ENCODE measurements around the gene ARHGEF16. TPM values are rescaled to one million over a fixed set of nuclear protein-coding genes. Genes with fewer than 3 reads are reported as not detected.

Gene ARHGEF16
- total and polyA plus RNA-seq, 2 donors (not counting 1 experiment from before 2014, with no cell fraction given), result 0.13 to 0.22 TPM

- Histone ChIP-seq H3K4me1 (ENCODE audit: control insufficient read depth in 2 of 2, insufficient read depth in 2 of 2, low read length in 2 of 2) (no peaks in the 10 kb centered on the region), H3K79me2 (ENCODE audit: control insufficient read depth, insufficient read depth, low read length) (no peaks in the 10 kb centered on the region), H3K4me3 (ENCODE audit: control extremely low read depth in 1 of 5, extremely low read depth in 1 of 5, insufficient read depth in 1 of 5, low read depth in 2 of 5, low read length in 4 of 5) (no peak overlapping the region), H3K27me3 (replicated peaks in 1 of 4; ENCODE audit: control extremely low read depth in 1 of 4, control insufficient read depth in 3 of 4, insufficient read depth in 4 of 4, low read length in 3 of 4) (no peaks in the 10 kb centered on the region), H3K4me2 (replicated peaks; ENCODE audit: low read depth, low read length, poor library complexity, severe bottlenecking) (no peak overlapping the region), H3K9ac (ENCODE audit: low read length) (no peak overlapping the region), H3K36me3 (replicated peaks in 1 of 2; ENCODE audit: control extremely low read depth in 1 of 2, control insufficient read depth in 1 of 2, extremely low read depth in 1 of 2, insufficient read depth in 2 of 2, low read length in 1 of 2) (no peaks in the 10 kb centered on the region), H3K9me3 (ENCODE audit: control extremely low read depth in 1 of 3, control insufficient read depth in 2 of 3, insufficient read depth in 1 of 3, low read length in 2 of 3) (peaks cover 0 to 6% (median 0%) of the 10 kb centered on the region in 3 donors), H4K20me1 (ENCODE audit: control insufficient read depth, insufficient read depth, low read length, poor library complexity, severe bottlenecking) (no peaks in the 10 kb centered on the region), H2AFZ (ENCODE audit: insufficient read depth, low read depth, low read length, poor library complexity, severe bottlenecking) (no peak overlapping the region), H3K27ac (ENCODE audit: low read length in 2 of 2) (no peak overlapping the region)
- ChIA-PET POLR2A (no interaction called here), CTCF (no interaction called here)
- Mint-ChIP-seq H3K27me3 (no peaks in the 10 kb centered on the region), H3K4me3 (no peak overlapping the region), H3K9me3 (ENCODE audit: insufficient read depth) (no peaks in the 10 kb centered on the region), H3K27ac (no peak overlapping the region), H3K4me1 (no peaks in the 10 kb centered on the region)
- DNase-seq, result peak; percentile 54
- no peak for TF ChIP-seq EZH2 (IDR thresholded peaks at IDR 0.05; ENCODE audit: borderline replicate concordance, insufficient read depth, low read depth, low read length, poor library complexity, severe bottlenecking)
- no peak for TF ChIP-seq CTCF (IDR thresholded peaks at IDR 0.05)
- peak; percentile 48 for ATAC-seq (ENCODE audit: low read depth)
- WGBS (ENCODE audit: insufficient coverage), result 88% methylated on average over 23 of the region's 26 CpGs
- intact Hi-C loops (cut with micrococcal nuclease), result no loop called here
Measured at GRCh38 chr1:3501856-3502640, 47.6 kb downstream of the ARHGEF16 start.
